ENCODE measurements around the gene ZCCHC18. TPM values are rescaled to one million over a fixed set of nuclear protein-coding genes. Genes with fewer than 3 reads are reported as not detected.
A peak's percentile ranks its signal among the peaks of the same experiment; 100 is the strongest.

ZCCHC18 gene
- total RNA-seq, 4 donors from 2014 or later = 0.16 to 0.51 (median 0.42) TPM; not detected in 1

GRCh38 chrX:104126856-104127255, 14.5 kb downstream of the ZCCHC18 start:
- intact Hi-C loops (cut with DNase I; ENCODE audit: low total_unique reads) = no loop called here
- TF ChIP-seq, protein P1, sequence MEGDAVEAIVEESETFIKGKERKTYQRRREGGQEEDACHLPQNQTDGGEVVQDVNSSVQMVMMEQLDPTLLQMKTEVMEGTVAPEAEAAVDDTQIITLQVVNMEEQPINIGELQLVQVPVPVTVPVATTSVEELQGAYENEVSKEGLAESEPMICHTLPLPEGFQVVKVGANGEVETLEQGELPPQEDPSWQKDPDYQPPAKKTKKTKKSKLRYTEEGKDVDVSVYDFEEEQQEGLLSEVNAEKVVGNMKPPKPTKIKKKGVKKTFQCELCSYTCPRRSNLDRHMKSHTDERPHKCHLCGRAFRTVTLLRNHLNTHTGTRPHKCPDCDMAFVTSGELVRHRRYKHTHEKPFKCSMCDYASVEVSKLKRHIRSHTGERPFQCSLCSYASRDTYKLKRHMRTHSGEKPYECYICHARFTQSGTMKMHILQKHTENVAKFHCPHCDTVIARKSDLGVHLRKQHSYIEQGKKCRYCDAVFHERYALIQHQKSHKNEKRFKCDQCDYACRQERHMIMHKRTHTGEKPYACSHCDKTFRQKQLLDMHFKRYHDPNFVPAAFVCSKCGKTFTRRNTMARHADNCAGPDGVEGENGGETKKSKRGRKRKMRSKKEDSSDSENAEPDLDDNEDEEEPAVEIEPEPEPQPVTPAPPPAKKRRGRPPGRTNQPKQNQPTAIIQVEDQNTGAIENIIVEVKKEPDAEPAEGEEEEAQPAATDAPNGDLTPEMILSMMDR (IDR thresholded peaks at IDR 0.05) = no peak
- TF ChIP-seq POLR2A (IDR thresholded peaks at IDR 0.05) = no peak
- no peak for DNase-seq (ENCODE audit: low spot score in 2 of 2)
- no peak overlapping the region for H3K4me3 ChIP-seq (ENCODE audit: low read depth, poor library complexity, severe bottlenecking)
- 46 to 83% methylated on average over 2 of the region's 2 CpGs for WGBS, 2 donors

DNA sequence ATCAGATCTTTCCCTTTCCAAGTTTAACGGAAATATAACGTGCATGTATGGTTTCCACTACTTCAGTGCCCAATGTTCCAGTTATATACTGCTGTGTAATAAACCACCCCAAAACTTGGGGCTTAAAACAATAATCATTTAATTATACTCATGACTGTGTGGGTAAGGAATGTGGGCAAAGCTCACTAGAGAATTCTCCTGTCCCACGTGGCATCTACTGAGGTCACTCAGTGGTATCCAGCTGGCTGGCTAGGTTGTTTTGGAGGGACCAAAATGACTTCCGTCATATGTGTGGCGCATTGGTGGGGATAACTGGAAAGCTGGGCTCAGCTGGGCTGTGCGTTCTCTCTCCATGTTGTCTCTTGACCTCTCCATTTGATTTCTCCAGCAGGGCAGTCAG, 18.5 kb downstream of the ZCCHC18 start:
- H3K4me3 ChIP-seq (ENCODE audit: low read depth, poor library complexity, severe bottlenecking) = no peak overlapping the region
- 76 to 93% methylated on average over 6 of the region's 6 CpGs for WGBS, 2 donors
- intact Hi-C loops (cut with DNase I; ENCODE audit: low total_unique reads) = no loop called here
- TF ChIP-seq, protein P1 (IDR thresholded peaks at IDR 0.05) = no peak
- TF ChIP-seq POLR2A (IDR thresholded peaks at IDR 0.05) = no peak
- DNase-seq (ENCODE audit: low spot score in 2 of 2) = no peak

DNA sequence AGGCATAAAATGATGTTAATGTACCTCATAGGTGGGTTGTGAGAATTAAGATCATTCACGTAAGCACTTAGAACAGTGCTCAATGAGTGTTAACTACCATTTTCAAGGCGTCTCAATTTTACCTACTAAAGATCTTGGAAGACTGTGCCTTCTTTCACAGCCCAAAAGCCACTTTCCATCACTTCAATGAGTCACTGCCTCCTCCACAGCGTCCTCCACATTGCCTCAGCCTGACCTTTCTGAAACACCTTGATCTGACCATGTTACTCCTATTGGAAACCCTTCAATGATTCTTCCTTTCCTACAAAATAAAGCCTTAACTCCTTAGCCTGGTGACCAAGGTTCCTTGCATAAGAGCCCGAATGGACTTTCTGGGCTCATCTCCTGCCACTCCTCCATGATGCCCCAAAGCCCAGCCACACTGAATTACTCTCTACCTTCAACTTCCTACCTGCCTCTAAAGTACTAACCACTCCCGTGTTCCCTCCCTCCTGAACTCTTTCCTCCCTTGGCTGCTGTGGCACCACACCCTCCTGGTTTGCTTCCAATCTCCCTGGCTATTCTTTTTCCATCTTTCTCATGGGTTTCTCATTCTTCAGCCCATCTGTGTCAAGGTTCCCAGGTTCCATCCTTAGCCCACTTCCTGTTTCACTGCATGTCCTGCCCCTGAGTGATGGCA, 22.4 kb downstream of the ZCCHC18 start:
- no peak for DNase-seq (ENCODE audit: low spot score in 2 of 2)
- no peak for TF ChIP-seq POLR2A (IDR thresholded peaks at IDR 0.05)
- TF ChIP-seq, protein P1 (IDR thresholded peaks at IDR 0.05) = no peak
- H3K4me3 ChIP-seq (ENCODE audit: low read depth, poor library complexity, severe bottlenecking) = no peak overlapping the region
- WGBS, 2 donors = 58 to 77% methylated on average over 5 of the region's 5 CpGs
- intact Hi-C loops (cut with DNase I; ENCODE audit: low total_unique reads) = no loop called here

GRCh38 chrX:104135677-104136076, 23.4 kb downstream of the ZCCHC18 start:
- DNase-seq (ENCODE audit: low spot score in 2 of 2) = no peak
- WGBS, 2 donors = 73 to 100% methylated on average over 1 of the region's 1 CpG
- TF ChIP-seq, protein P1 (IDR thresholded peaks at IDR 0.05) = no peak
- TF ChIP-seq POLR2A (IDR thresholded peaks at IDR 0.05) = no peak
- intact Hi-C loops (cut with DNase I; ENCODE audit: low total_unique reads) = no loop called here
- no peak overlapping the region for H3K4me3 ChIP-seq (ENCODE audit: low read depth, poor library complexity, severe bottlenecking)

DNA sequence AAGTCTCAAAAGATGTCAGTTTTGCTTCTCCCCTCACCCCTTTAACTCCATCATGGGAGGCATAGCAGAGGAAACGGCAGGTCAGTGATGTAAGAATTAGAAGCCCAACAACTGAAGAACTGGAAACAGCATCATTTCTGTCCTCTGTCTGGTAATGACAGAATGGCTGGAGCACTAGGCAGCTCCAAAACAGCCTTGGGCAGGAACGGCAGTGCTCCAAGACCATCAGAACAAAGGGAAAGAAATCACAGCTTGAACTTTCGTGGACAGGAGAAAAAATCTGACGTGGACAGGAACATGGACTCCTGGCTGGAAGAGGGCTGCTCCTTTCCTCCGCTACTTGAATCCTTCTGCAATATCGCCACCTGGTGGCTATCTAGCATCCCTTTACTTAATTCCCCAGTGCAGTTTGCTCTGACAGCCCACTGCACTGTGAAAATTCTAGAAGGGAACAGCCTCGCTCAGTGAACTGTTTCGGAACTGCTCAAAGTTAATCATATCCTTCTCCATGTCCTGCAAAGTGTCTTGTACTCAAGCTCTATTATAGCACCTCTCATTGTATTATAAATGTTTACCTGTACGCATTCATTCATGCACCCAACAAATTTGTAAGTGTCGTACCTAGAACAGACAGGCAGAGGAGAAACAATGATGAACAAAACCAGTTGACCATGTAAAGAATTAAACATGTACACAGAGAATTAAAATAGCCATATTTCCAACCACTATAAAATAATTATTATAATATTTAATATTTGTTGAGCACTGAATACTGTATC, 24.1 kb downstream of the ZCCHC18 start:
- TF ChIP-seq, protein P1 (IDR thresholded peaks at IDR 0.05) = peak in 1 of 3 donors; percentile 23
- TF ChIP-seq POLR2A (IDR thresholded peaks at IDR 0.05) = no peak
- H3K4me3 ChIP-seq (ENCODE audit: low read depth, poor library complexity, severe bottlenecking) = no peak overlapping the region
- peak in 1 of 2 donors; percentile 55 for DNase-seq (ENCODE audit: low spot score in 2 of 2)
- WGBS, 2 donors = 22 to 23% methylated on average over 10 of the region's 10 CpGs
- intact Hi-C loops (cut with DNase I; ENCODE audit: low total_unique reads) = no loop called here
